HepG2 (cell line): ENCODE data around the gene IL1B. TPM values are rescaled to one million over a fixed set of nuclear protein-coding genes. Genes with fewer than 3 reads are reported as not detected.

Experiments used
- CC2D1A ChIP-seq: sonication (generic); formaldehyde crosslinking; IDR thresholded peaks from 2 replicates; pipeline ENCODE4 v1.8.1; 2023; ENCODE audit warnings: mild to moderate bottlenecking, missing genetic modification reagents
- FOSL2 ChIP-seq: sonication (generic); formaldehyde crosslinking; IDR thresholded peaks from 2 replicates; pipeline ENCODE4 v1.4.0; 2020; ENCODE audit warnings: missing genetic modification reagents
- FOXC1 ChIP-seq: sonication (generic); formaldehyde crosslinking; IDR thresholded peaks from 2 replicates; pipeline ENCODE4 v1.8.0; 2022; ENCODE audit warnings: mild to moderate bottlenecking, missing genetic modification reagents, borderline replicate concordance
- GATAD2A ChIP-seq: IDR thresholded peaks from 2 replicates; pipeline ENCODE4 v1.6.1; 2016
- HDAC6 ChIP-seq: fragments of 200-600 bp; sonication (generic); IDR thresholded peaks from 2 replicates; pipeline ENCODE4 v1.7.0; 2017; ENCODE audit warnings: mild to moderate bottlenecking, antibody characterized with exemption, low read length, low read depth
- MAFG ChIP-seq: sonication (generic); formaldehyde crosslinking; IDR thresholded peaks from 2 replicates; pipeline ENCODE4 v1.5.1; 2020; ENCODE audit warnings: mild to moderate bottlenecking, missing genetic modification reagents
- POLR2AphosphoS2 ChIP-seq: IDR thresholded peaks from 2 replicates; pipeline ENCODE4 v1.6.1; 2011; ENCODE audit warnings: low read depth, low read length, improper control_type of control experiment
- RXRB ChIP-seq: IDR thresholded peaks from 2 replicates; pipeline ENCODE4 v1.6.1; 2016; ENCODE audit warnings: borderline replicate concordance, missing genetic modification reagents, missing compliant biosample characterization
- SRY ChIP-seq: sonication (generic); formaldehyde crosslinking; IDR thresholded peaks from 2 replicates; pipeline ENCODE4 v1.8.0; 2022; ENCODE audit warnings: mild to moderate bottlenecking, missing genetic modification reagents
- ZBTB21 ChIP-seq: sonication (generic); formaldehyde crosslinking; IDR thresholded peaks from 2 replicates; pipeline ENCODE4 v1.4.0; 2020; ENCODE audit warnings: missing genetic modification reagents
- ZC3H13 ChIP-seq: sonication (generic); formaldehyde crosslinking; IDR thresholded peaks from 2 replicates; pipeline ENCODE4 v1.8.1; 2023; ENCODE audit warnings: mild to moderate bottlenecking, missing genetic modification reagents, moderate library complexity
- ZNF569 ChIP-seq: sonication (generic); formaldehyde crosslinking; IDR thresholded peaks from 2 replicates; pipeline ENCODE4 v1.5.0; 2020; ENCODE audit warnings: mild to moderate bottlenecking, missing genetic modification reagents, moderate library complexity, borderline replicate concordance
- ZNF709 ChIP-seq: sonication (generic); formaldehyde crosslinking; IDR thresholded peaks from 2 replicates; pipeline ENCODE4 v1.5.0; 2020; ENCODE audit warnings: mild to moderate bottlenecking, missing genetic modification reagents
- ZNF777 ChIP-seq: sonication (generic); formaldehyde crosslinking; IDR thresholded peaks from 2 replicates; pipeline ENCODE4 v1.4.0; 2020; ENCODE audit warnings: missing genetic modification reagents
- ZSCAN12 ChIP-seq: sonication (generic); formaldehyde crosslinking; IDR thresholded peaks from 2 replicates; pipeline ENCODE4 v1.9.0; 2021; ENCODE audit warnings: mild to moderate bottlenecking, missing genetic modification reagents
- ZSCAN22 ChIP-seq: sonication (generic); formaldehyde crosslinking; IDR thresholded peaks from 2 replicates; pipeline ENCODE4 v1.4.0; 2020; ENCODE audit warnings: mild to moderate bottlenecking, missing genetic modification reagents
- ZSCAN25 ChIP-seq: sonication (generic); formaldehyde crosslinking; IDR thresholded peaks from 2 replicates; pipeline ENCODE4 v1.8.0; 2022; ENCODE audit warnings: mild to moderate bottlenecking, missing genetic modification reagents
- ZSCAN29 ChIP-seq: sonication (generic); formaldehyde crosslinking; conservative IDR thresholded peaks from 2 replicates; pipeline ENCODE4 v1.4.0; 2020; ENCODE audit warnings: mild to moderate bottlenecking, missing genetic modification reagents
- polyA plus RNA-seq, 8 experiments: library from polyadenylated mRNA; depleted of rRNA in 3 of 8; stranded (reverse) in 7 of 8; unstranded in 1 of 8; fragments of >200 nt; fragmentation: Illumina TruSeq in 4 of 8; extraction: Trizol in 4 of 8; gene quantifications; 2 replicates each; pipeline versions ENCODE4 v1.2.1 to v1.2.3, GENCODE V29; 2011 to 2016; ENCODE audit warnings: low read depth in 4 of 8, missing spikeins in 1 of 8, mixed read lengths in 1 of 8; ENCODE audit not compliant: insufficient read depth in 1 of 8
- total RNA-seq, 5 experiments: library from RNA; depleted of rRNA; stranded (reverse); fragments of >200 nt; fragmentation: Illumina TruSeq; extraction: Trizol; gene quantifications; 2 replicates each; pipeline ENCODE4 v1.2.3, GENCODE V29; 2016; ENCODE audit warnings: low read depth in 1 of 5
- TF ChIP-seq, protein P1 (sequence below): IDR thresholded peaks from 2 replicates; pipeline ENCODE4 v1.6.1; 2016
- TF ChIP-seq, protein P2 (sequence below): sonication (generic); formaldehyde crosslinking; IDR thresholded peaks from 2 replicates; pipeline ENCODE4 v1.4.0; 2020; ENCODE audit warnings: mild to moderate bottlenecking, missing genetic modification reagents
- TF ChIP-seq, protein P3 (sequence below): sonication (generic); formaldehyde crosslinking; IDR thresholded peaks from 2 replicates; pipeline ENCODE4 v1.8.0; 2022; ENCODE audit warnings: mild to moderate bottlenecking, missing genetic modification reagents, borderline replicate concordance
- TF ChIP-seq, protein P4 (sequence below): sonication (generic); formaldehyde crosslinking; IDR thresholded peaks from 2 replicates; pipeline ENCODE4 v1.4.0; 2020; ENCODE audit warnings: missing genetic modification reagents, mild to moderate bottlenecking, borderline replicate concordance
- TF ChIP-seq, protein P5 (sequence below): fragments of 450-650 bp; IDR thresholded peaks from 2 replicates; pipeline ENCODE4 v1.6.1; 2017

The IL1B gene
- total and polyA plus RNA-seq, 2 of the 13 experiments (the other 11 are each of a cell fraction or from before 2014, with no cell fraction given): 0.18 TPM; not detected in 1

DNA sequence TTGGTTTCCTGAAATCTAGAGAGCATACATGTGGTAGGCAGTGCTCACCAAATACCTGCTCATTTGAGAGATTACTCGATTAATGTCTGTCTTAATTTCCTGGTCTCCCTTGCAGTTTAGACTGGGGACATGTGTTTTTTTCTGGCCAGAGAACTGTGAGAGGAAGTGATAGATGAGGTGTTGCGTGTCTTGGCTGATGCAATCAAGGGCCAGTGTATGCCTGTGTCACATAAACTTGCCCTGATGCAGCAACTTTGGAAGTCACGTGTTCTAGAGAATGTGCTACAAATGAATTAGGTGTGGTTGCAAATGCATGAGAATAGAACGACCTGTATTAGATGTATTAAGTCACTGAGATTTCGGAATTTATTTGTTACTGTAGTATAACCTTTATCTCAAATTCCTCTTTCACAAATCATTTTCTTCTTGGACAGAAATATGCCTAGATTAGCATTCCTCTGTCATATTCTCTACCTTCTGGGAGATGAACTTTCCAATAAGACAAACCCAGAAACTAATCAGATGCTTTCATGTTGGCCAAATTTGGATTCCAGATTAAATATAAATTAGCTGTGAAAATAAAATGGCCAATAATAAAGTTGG is 42.3 kb downstream of the IL1B start (continued):
- TF ChIP-seq ZSCAN12 (CRISPR knock-in tag): no peak
- no peak for TF ChIP-seq ZSCAN25 (CRISPR knock-in tag)
- TF ChIP-seq ZSCAN29 (CRISPR knock-in tag): no peak
- peak; percentile 47; the same call in 1 of the 2 replicates for TF ChIP-seq FOSL2 (CRISPR knock-in tag)
- TF ChIP-seq ZSCAN22 (CRISPR knock-in tag): no peak
- TF ChIP-seq HDAC6: no peak
- no peak for TF ChIP-seq POLR2AphosphoS2
- no peak for TF ChIP-seq ZNF569
- TF ChIP-seq, protein P1, sequence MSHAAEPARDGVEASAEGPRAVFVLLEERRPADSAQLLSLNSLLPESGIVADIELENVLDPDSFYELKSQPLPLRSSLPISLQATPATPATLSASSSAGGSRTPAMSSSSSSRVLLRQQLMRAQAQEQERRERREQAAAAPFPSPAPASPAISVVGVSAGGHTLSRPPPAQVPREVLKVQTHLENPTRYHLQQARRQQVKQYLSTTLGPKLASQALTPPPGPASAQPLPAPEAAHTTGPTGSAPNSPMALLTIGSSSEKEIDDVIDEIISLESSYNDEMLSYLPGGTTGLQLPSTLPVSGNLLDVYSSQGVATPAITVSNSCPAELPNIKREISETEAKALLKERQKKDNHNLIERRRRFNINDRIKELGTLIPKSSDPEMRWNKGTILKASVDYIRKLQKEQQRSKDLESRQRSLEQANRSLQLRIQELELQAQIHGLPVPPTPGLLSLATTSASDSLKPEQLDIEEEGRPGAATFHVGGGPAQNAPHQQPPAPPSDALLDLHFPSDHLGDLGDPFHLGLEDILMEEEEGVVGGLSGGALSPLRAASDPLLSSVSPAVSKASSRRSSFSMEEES (CRISPR knock-in tag): no peak
- TF ChIP-seq GATAD2A (CRISPR knock-in tag): peak; percentile 45
- no peak for TF ChIP-seq ZNF709 (CRISPR knock-in tag)
- TF ChIP-seq ZC3H13: no peak
- TF ChIP-seq, protein P2, sequence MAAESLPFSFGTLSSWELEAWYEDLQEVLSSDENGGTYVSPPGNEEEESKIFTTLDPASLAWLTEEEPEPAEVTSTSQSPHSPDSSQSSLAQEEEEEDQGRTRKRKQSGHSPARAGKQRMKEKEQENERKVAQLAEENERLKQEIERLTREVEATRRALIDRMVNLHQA: no peak
- TF ChIP-seq, protein P3, sequence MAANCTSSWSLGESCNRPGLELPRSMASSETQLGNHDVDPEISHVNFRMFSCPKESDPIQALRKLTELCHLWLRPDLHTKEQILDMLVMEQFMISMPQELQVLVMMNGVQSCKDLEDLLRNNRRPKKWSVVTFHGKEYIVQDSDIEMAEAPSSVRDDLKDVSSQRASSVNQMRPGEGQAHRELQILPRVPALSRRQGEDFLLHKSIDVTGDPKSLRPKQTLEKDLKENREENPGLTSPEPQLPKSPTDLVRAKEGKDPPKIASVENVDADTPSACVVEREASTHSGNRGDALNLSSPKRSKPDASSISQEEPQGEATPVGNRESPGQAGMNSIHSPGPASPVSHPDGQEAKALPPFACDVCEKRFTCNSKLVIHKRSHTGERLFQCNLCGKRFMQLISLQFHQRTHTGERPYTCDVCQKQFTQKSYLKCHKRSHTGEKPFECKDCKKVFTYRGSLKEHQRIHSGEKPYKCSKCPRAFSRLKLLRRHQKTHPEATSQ (CRISPR knock-in tag): no peak
- no peak for TF ChIP-seq SRY (CRISPR knock-in tag)
- TF ChIP-seq, protein P4, sequence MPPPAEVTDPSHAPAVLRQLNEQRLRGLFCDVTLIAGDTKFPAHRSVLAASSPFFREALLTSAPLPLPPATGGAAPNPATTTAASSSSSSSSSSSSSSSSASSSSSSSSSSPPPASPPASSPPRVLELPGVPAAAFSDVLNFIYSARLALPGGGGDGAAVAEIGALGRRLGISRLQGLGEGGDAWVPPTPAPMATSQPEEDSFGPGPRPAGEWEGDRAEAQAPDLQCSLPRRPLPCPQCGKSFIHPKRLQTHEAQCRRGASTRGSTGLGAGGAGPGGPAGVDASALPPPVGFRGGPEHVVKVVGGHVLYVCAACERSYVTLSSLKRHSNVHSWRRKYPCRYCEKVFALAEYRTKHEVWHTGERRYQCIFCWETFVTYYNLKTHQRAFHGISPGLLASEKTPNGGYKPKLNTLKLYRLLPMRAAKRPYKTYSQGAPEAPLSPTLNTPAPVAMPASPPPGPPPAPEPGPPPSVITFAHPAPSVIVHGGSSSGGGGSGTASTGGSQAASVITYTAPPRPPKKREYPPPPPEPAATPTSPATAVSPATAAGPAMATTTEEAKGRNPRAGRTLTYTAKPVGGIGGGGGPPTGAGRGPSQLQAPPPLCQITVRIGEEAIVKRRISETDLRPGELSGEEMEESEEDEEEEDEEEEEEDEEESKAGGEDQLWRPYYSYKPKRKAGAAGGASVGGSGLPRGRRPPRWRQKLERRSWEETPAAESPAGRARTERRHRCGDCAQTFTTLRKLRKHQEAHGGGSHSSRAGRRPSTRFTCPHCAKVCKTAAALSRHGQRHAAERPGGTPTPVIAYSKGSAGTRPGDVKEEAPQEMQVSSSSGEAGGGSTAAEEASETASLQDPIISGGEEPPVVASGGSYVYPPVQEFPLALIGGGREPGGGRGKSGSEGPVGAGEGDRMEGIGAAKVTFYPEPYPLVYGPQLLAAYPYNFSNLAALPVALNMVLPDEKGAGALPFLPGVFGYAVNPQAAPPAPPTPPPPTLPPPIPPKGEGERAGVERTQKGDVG (CRISPR knock-in tag): no peak
- TF ChIP-seq RXRB (CRISPR knock-in tag): 0 out of 2 replicates have a peak, but pooled peaks have one; percentile 16
- TF ChIP-seq ZNF777: no peak
- no peak for TF ChIP-seq FOXC1 (CRISPR knock-in tag)
- TF ChIP-seq CC2D1A (CRISPR knock-in tag): no peak
- TF ChIP-seq ZBTB21: 0 out of 2 replicates have a peak, but pooled peaks have one; percentile 32
- TF ChIP-seq, protein P5, sequence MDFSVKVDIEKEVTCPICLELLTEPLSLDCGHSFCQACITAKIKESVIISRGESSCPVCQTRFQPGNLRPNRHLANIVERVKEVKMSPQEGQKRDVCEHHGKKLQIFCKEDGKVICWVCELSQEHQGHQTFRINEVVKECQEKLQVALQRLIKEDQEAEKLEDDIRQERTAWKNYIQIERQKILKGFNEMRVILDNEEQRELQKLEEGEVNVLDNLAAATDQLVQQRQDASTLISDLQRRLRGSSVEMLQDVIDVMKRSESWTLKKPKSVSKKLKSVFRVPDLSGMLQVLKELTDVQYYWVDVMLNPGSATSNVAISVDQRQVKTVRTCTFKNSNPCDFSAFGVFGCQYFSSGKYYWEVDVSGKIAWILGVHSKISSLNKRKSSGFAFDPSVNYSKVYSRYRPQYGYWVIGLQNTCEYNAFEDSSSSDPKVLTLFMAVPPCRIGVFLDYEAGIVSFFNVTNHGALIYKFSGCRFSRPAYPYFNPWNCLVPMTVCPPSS: no peak
- no peak for TF ChIP-seq MAFG (CRISPR knock-in tag)
